ENCODE measurements around the gene ZNF783.
"Not testable (repeated sequence)": the region's sequence is repeated elsewhere in the genome, so short reads cannot be mapped to it uniquely, and the experiment has no call there.

Gene ZNF783

DNA sequence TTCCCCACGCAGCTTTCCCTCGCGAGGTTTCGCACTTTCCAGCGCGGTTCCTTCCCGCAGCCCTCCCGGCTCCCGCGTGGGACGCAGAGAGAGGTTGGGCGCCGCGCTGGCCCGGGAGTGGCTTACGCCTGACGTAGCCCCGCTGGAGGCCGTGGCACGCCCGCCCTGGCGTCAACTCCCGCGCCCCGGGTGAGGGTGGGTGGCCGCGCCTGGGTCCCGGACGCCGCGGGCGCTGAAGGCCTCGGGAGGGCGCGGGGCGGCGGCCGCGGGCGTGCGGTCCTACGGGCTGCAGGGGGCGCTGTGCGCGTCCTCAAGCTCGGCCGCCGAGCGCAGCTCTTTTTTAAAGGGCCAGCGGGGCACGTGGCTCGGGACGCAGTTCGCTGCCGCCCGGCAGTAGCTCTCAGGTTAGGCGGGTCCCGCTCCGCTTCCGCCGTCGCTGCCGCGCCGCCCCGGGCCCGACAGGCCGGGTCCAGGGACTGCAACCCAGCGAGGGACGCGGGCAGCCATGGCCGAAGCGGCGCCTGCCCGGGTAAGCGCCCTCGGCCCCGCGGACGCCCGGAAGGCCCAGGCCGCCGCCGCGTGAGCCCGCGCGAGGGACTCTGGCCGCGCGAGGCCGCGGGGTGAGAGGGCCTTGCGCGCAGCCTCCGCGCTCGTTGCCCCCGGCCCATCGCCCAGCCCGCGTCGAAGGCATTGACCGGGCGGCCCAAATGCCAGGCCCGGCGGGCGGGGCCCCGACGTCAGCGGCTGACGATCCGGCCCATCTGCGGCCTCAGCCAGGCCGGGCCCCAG lies at the start of gene ZNF783:
ZNF783 (plus strand) TSS at position 368 of the 789 bp plus-strand sequence; CDS start at position 506, 138 bp downstream.
- DNase-seq: peak; percentile 86

DNA sequence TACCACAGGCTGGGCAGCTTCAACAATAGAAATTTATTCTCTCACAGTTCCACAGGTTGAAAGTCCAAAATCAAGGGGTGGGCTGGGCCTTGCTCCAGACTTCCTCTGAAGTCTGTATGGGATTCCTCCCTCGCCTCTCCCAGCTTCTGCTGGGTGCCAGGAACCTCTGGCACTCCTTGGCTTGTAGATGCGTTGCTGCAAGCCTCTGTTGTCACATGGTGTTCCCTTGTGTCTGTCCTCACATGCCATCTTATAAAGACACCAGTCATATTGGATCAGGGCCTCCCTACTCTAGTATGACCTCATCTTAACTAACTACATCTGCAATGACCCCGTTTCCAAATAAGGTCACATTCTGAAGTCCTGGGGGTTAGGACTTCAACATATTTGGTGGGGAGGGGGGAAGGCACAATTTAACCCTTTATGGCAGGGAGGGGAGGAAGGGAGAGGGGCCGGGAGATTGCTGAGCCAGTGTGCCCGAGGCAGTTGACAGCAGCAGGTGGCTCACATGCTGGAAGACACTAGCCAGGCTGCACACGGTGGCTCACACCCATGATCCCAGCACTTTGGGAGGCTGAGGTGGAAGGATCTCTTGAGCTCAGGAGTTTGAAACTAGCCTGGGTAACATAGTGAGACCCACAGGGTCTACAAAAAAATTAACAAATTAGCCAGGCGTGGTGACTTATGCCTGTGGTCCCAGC lies 47.8 kb upstream of the ZNF783 start:
- no peak for DNase-seq

DNA sequence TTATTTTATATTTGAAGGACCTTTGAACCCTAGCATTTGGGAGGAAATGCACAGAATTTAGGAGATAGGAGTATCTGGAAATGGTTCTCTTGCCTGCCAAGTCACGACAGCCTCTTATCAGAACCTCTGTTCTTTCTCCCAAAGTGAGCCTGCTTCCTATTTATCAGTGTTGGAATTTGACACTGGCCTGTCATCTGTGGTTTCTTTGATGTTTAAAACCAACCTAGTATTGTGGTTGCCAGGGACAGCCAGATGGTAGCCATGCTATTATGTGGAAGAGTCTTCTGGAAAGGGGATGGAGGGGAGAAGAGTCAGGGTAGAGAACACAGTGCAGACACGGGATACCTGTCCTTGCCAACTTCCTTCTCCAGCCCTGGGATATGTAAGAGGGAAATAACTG lies 45.6 kb upstream of the ZNF783 start:
- DNase-seq: no peak

DNA sequence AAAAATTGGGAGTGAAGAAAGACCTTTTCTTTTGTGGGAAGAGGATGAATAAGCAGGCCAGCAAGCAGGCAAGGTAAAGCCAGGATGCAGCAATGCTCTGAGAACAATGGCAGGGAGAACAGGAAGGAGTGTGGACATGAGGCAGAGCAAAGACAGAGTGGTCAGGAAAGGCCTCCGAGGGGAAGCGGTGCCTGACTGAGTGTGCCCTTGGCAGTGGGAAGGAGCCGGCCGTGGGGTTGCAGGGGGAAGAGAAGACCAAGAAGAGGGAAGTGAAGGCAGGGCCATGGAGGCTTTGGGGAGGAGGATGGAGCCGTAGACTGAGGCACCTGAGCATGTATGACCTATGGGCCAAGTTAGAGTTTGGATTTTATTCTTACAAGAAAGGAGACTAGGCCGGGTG lies 44.4 kb upstream of the ZNF783 start:
- DNase-seq: no peak

DNA sequence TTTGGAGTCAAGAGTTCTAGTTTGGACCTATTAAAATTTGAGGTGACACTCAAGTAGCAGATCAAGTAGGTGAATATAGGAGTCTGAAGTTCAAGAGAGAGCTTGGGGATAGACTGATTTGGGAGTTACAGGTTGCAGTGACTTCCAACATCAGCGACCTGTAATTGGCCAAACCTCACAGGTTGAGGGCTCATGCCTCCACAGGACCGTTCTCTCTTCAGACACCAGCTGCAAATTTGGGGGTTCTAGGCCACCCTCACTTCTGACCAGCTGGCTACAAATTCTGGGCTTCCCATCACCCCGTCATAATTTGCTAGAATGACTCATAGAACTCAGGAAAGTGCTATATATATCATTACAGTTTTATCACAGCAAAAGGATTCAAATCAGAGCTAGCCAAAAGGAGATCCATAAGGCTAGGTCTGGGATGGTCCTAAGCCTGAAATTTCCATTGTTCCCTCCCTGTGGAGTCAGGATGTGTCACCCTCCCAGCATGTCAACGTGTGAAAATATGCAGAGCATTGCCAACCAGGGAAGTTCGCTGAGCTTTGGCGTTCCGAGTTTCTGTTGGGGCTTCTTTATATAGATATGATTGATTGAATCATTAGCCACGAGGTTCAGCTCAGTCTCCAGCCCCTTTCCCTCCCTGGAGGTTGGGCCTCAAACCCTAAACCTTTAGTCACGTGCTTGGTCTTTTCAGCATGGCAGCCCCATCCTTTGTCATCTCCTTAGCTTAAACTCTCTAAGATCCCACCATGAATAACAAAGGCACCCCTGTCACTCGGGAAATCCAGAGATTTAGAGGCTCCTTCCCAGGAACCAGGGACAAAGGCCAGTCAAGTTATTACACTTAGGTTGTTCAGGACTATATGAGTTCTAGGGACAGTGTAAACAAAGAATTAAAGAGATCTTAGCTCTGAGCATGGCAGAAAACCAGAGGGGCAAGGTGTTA lies 43.3 kb upstream of the ZNF783 start:
- DNase-seq: no peak

DNA sequence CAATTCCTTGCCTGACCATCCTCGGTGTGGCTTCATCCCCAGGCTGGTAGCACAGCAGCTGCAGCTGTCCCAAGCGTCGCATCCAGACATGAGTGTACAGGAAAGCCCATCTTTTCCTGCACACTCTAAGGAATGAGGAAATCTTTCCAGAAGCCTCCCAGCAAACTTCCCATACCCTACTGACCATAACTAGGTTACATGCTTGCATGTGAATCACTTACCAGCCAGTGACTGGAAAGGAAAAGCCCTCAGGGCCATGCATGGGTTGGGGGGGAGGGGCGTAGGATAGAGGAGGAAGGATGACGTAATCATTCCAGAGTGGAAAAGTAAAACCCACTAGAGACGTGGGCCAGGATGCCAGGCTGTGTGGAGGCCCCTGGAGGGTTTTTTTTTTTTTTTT lies 41.5 kb upstream of the ZNF783 start:
- DNase-seq: no peak

DNA sequence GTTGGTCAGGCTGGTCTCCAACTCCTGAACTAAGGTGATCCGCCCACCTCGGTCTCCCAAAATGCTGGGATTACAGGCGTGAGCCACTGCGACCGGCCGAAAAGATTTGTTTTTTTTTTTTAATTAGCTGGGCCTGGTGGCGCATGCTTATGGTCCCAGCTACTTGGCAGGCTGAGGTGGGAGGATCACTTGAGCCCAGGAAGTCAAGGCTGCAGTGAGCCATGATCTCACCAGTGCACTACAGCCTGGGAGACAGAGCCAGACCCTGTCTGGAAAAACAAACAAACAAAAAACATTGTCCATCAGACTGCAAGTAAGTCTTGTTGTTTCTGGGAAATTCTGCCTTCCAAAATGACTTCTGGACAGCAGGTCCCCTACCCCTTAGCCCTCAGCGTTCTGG lies 38.8 kb upstream of the ZNF783 start:
- no peak for DNase-seq

DNA sequence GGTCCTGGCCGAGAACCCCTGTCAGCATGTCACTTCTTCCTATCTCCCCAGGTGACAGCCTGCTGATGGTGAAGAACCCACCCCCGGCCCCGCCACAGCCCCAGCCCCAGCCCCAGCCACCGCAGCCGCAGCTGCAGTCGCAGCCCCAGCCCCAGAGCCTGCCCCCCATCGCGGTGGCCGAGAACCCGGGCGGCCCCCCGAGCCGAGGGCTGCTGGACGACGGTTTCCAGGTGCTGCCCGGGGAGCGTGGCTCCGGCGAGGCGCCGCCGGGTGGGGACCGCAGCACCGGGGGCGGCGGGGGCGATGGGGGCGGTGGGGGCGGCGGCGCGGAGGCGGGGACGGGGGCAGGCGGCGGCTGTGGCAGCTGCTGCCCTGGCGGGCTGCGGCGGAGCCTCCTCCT lies 38.2 kb upstream of the ZNF783 start:
- no peak for DNase-seq

DNA sequence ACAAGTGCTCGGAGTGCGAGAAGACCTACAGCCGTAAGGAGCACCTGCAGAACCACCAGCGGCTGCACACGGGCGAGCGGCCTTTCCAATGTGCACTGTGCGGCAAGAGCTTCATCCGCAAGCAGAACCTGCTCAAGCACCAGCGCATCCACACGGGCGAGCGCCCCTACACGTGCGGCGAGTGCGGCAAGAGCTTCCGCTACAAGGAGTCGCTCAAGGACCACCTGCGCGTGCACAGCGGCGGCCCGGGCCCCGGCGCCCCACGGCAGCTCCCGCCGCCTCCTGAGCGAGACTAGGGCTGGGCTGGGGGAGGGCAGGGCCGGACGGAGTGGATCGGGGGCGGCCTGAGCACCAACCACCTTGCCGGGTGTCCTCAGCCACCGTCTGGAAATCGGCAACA lies 37.6 kb upstream of the ZNF783 start:
- no peak for DNase-seq

DNA sequence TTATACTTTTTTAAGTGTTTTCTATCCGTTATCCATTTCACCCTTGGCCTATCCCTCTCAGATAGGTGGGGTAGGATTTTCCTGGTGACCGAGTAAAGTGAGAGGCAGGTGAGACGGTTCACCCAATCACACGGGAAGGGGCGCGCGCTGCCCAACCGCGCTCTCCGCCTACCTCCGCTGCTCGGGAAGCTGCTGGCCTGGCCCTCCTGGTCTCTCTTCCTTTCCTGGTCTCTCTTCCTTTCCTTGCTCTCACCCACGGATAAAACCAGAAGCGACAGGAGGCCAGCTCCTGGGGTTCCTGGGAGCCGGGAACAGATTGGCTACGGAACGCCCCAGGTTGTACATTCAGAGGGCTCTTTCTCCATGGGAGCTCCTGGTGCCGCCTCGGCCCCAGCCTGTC lies 36.9 kb upstream of the ZNF783 start:
- DNase-seq: no peak

DNA sequence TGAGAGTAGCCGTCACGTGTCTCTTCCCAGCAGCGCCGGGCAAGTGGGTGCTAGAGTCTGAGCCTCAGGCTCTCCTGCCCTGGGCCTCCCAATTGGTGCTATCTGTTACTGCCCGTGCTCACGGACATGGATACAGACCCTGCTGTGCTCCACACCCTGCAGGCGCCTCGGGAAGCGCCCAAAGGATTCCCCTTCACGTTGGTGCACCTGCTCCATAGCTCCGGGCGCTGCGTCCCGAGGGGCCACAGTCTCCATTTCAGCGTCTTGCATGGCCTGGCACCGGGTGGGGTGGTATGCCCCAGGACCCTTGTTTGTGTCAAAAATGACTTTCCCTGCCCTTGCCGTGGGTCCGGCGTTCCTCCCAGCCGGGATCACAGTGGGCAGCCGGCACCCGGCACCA lies 36.3 kb upstream of the ZNF783 start:
- DNase-seq: no peak

DNA sequence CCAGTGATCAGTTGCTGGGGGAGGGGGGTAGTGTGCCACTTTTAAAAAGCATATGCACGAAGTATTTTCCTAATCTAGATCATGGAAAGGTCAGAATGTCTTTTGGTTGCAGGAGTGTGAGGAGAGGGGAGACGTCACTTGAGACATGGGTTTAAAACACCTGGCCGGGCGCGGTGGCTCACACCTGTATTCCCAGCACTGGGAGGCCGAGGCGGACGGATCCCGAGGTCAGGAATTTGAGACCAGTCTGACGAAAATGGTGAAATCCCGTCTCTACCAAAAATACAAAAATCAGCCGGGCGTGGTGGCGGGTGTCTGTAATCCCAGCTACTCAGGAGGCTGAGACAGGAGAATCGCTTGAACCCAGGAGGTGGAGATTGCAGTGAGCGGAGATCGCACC lies 35.6 kb upstream of the ZNF783 start:
- DNase-seq: not testable (repeated sequence)

DNA sequence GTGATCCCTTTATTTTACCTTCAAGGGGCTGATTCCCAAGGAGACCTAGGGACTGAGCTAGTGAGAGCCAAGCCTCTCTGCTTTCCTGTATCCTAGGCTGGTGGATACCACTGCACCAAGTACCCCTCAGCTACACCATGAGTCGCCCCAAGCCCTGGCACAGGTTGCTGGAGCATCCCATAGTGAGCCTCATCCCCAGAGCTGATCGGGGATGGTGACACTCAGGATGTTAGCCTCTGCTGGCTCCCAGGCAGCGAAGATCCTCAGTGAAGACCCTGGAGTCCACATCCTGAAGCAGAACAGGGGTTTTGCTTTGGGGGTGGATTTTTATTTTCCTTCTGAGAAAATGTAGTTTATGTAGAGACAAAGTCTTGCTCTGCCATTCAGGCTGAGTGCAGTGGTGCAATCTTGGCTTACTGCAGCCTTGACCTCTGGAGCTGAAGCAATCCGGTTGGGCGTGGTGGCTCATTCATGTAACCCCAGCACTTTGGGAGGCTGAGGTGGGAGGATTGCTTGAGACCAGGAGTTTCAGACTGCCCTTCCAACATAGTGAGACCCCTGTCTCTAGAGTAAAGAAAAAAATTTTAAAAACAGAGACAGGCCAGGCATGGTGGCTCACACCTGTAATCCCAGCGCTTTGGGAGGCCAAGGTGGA lies 35.0 kb upstream of the ZNF783 start:
- no peak for DNase-seq

DNA sequence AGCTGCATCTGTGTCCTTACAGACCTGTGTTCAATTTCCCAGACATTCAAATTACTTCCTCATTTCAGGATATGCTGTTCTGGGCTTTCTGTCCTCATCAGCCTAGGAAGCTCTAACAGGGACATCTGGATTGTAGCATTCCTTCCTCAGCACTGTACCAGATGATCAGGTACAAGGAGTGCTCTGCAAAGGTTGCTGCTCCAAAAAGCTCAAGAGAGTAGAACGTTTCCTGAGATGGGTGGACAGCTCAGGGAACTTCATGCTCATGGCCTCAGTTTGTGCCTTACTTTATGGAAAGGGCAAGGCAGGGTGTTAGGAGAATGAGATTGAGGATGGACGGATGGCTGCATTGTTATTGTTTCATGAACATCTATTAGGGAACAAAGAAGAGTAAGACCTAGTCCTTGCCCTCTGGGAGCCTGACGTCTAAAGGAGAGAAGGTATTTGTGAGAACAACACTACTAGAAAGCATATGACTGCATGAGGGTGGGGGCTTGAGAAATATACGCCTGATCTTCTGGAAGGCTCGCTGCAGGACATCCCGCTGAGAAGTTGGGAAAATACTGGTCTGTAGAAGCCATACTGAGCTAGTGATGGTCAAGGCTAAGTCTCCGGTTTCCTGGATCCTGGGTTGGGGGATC lies 33.0 kb upstream of the ZNF783 start:
- DNase-seq: no peak

DNA sequence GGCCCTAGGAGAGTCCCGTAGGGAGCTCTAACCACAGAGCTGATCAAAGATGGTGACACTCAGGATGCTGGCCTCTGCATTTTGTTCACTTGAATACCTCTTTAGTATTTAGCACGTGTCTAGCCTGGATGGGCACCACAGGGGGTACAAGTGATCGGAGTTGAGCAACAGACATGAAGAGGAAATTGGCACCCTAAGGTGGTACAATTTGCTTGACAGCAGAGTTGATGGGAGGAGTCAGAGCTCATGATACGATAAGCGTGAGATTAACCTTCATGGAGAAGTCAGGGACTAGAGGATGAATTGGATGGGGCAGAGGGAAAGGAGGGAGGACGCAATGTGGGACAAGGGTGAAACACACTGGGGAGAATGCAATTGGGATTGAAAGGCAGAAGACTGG lies 32.5 kb upstream of the ZNF783 start:
- DNase-seq: no peak

DNA sequence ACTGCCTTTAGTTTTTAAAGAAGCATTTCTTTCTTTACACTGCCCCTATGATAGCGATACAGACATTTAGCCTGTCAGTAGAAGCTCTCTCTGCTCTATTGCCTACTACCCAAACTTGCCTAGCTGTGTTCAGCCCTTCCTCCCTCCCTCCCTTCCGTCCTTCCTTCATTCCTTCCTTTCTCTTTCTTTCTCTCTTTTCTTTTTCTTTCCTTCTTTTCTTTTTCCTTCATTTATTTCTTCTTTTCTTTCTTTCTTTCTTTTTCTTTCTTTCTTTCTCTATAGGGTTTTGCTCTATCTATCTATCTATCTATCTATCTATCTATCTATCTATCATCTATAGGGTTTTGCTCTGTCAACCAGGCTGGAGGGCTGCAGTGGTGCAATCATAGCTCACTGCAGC lies 29.6 kb upstream of the ZNF783 start:
- DNase-seq: no peak

DNA sequence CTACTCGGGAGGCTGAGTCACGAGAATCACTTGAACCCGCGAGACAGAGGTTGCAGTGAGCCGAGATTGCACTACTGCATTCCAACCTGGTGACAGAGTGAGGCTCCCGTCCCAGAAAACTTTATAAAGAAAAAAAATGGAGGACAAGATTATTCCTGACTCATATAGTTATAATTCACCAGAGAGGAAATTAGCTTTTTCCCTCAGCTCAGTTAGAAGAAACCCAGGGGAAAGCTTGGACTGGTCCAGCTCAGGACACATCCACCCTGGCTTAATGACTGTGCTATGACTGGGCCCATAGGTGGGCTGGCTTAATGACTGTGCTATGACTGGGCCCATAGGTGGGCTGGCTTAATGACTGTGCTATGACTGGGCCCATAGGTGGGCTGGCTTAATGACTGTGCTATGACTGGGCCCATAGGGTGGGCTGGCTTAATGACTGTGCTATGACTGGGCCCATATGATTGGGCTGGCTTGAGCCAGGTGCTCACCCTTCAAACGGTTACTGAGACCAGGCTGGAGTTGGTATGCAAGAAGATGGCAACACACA lies 28.3 kb upstream of the ZNF783 start:
- DNase-seq: not testable (repeated sequence)

DNA sequence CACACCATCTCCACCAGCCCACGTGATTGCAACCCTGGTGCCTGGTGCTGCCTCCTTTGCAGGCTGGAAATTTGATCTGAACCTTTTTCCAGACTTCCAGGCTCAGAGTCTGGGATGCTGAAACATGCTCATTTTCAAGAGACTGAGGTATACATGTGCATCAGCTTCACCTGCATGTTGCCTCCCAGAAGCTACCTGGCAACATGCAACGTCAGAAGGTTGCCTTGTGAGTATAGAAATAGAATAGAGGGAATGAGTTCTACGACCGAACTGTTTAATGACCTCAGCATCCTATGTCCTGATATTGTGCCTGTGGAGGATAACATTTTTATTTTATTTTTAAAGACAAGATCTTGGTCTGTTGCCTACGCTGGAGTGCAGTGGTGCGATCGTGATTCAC lies 24.5 kb upstream of the ZNF783 start:
- DNase-seq: no peak

DNA sequence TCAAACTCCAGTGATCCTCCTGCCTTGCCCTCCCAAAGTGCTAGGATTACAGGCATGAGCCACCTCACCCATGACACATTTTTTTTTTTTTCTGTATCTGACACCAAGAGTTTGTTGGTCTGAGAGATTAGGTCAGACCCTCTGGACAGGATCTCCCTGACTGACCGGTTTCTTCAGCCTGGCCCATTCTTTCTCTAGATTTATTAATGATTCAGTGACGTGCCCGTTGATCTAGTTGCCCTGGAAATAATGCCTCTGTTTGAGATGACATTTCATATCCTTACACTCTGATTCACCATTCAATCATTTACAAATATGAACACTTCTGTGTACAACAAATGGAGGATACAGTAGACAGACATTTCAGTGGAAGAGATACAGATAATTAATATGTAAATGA lies 23.9 kb upstream of the ZNF783 start:
- no peak for DNase-seq

DNA sequence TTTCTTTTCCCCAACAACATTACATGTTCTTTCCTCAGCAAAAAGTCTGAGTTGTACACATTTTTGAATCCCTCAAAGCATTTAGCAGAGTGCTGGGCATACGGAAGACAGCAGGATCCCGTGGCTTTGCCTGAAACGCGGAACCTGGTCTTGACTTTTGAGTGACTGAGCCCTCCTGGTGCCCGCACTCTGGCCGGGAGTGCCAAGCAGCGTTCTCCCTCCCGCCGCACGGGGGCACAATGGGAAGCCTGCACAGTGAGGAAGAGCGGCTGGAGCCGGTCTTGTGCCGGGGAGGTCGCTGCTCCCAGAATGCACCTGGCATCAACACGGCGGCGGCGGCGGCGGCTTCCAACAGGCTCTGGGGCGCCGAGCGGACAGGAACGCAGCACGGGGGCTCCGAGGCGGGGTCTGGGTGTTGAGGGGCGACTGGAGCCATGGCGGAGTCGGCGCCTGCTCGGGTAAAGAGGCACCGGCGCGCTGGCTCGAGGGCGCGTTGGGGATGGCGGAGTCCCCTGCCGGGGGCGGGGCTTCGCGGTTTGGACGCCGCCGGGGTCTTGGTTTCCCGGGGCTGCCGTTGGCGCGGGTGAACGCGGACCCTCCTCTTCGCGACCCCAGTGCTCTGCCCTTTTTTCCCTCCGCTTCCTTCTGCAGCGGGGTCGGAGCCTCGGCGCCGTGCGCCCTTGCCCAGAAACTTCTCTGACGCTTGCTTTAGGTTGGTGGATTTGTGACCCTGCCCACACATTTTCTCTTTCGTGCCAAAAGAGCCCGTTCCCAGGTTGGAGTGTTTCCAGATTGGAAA lies 22.5 kb upstream of the ZNF783 start, which contains the start of gene ZNF212:
ZNF212 (plus strand) TSS at position 307 of the 799 bp plus-strand sequence; CDS start at position 435, 128 bp downstream.
- peak; percentile 91 for DNase-seq

DNA sequence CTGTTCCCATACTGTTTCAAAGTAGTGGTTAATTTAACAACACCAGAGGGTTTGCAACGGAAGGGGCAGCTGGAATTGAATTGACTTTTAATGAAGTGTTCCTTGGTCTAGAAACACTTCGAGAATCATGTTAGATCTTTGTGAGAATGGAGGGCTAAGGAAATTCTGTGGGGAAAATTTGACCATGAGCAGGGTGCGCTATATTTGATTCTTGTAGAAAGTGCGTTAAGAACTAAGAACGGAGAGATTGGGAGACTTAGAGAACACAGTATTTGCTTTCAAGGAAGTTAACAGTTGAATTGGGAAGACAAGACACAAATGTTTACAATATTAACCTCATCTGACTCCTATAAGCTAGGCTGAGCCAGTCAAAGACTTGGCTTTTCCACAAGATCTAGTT lies 21.4 kb upstream of the ZNF783 start:
- DNase-seq: no peak

Data from inflammatory macrophage treated with lipopolysaccharide for 4 hours (primary cell).